HepG2 (cell line): Measurements from ENCODE around the gene CEP78. TPM values are rescaled to one million over a fixed set of nuclear protein-coding genes. Genes with fewer than 3 reads are reported as not detected.

Experiments used
- polyA plus RNA-seq, 8 experiments: library from polyadenylated mRNA; depleted of rRNA in 3 of 8; stranded (reverse) in 7 of 8; unstranded in 1 of 8; fragments of >200 nt; fragmentation: Illumina TruSeq in 4 of 8; extraction: Trizol in 4 of 8; gene quantifications; 2 replicates each; pipeline versions ENCODE4 v1.2.1 to v1.2.3, GENCODE V29; 2011 to 2016; ENCODE audit warnings: low read depth in 4 of 8, missing spikeins in 1 of 8, mixed read lengths in 1 of 8; ENCODE audit not compliant: insufficient read depth in 1 of 8
- small RNA-seq, 3 experiments: library from RNA; depleted of rRNA; stranded (forward); fragments of <200 nt; gene quantifications; one replicate each; pipeline ENCODE3, GENCODE V24; 2012; ENCODE audit warnings: low read depth in 2 of 3, low replicate concordance in 1 of 3; ENCODE audit not compliant: insufficient read length in 3 of 3, insufficient read depth in 2 of 3
- total RNA-seq, 5 experiments: library from RNA; depleted of rRNA; stranded (reverse); fragments of >200 nt; fragmentation: Illumina TruSeq; extraction: Trizol; gene quantifications; 2 replicates each; pipeline ENCODE4 v1.2.3, GENCODE V29; 2016; ENCODE audit warnings: low read depth in 1 of 5

CEP78 gene
- total and polyA plus RNA-seq, 2 of the 13 experiments (the other 11 are each of a cell fraction or from before 2014, with no cell fraction given), result 5.1 to 30.8 TPM

Small RNA genes within 50 kb of the gene (small RNA-seq; reads per million reads assigned to genes)
- gene AL353705.4, result 0 reads per million in 3 experiments

Other genes with a start within 250 kb of the CEP78 start
- 17.7 and 21.1 TPM in 2 replicates for gene GNAQ, start 204.3 kb upstream of the CEP78 start, total RNA-seq (2016; rRNA removed; fragmentation: Illumina TruSeq; extraction: Trizol)
- 12.1 and 16.5 TPM in 2 replicates for gene GNAQ, start 204.3 kb upstream of the CEP78 start, polyA plus RNA-seq (2011; rRNA removed)
- gene PSAT1, start 61.0 kb downstream of the CEP78 start, total RNA-seq (2016; rRNA removed; fragmentation: Illumina TruSeq; extraction: Trizol), result 135 and 262 TPM in 2 replicates
- gene PSAT1, start 61.0 kb downstream of the CEP78 start, polyA plus RNA-seq (2011; rRNA removed), result 197 and 229 TPM in 2 replicates